HCT116 (cell line): ENCODE results near the gene FAM98C.

Experiments
- CEBPB ChIP-seq: IDR thresholded peaks from 2 replicates; pipeline ENCODE4 v1.6.1; 2012; ENCODE audit warnings: low read depth
- EZH2phosphoT487 ChIP-seq: fragments of 200-600 bp; IDR thresholded peaks from 2 replicates; pipeline ENCODE4 v1.6.1; 2018; ENCODE audit warnings: antibody characterized with exemption, borderline replicate concordance
- POLR2A ChIP-seq: IDR thresholded peaks from 2 replicates; pipeline ENCODE4 v1.7.0; 2011; ENCODE audit warnings: borderline replicate concordance; ENCODE audit not compliant: insufficient read depth, insufficient read length; ENCODE audit errors: extremely low read depth
- POLR2AphosphoS5 ChIP-seq: IDR thresholded peaks from 2 replicates; pipeline ENCODE4 v1.6.1; 2011; ENCODE audit warnings: mild to moderate bottlenecking, low read depth, low read length, moderate library complexity
- RAD21 ChIP-seq: IDR thresholded peaks from 2 replicates; pipeline ENCODE4 v1.6.1; 2012; ENCODE audit warnings: low read depth, mild to moderate bottlenecking
- REST ChIP-seq: IDR thresholded peaks from 2 replicates; pipeline ENCODE4 v1.6.1; 2012; ENCODE audit warnings: low read depth
- SIN3A ChIP-seq: IDR thresholded peaks from 2 replicates; pipeline ENCODE4 v1.6.1; 2012; ENCODE audit warnings: low read depth
- TF ChIP-seq, protein P1 (sequence below), 3 experiments: fragments of 200-600 bp in 1 of 3; sonication (generic) in 1 of 3; IDR thresholded peaks in 2 of 3; conservative IDR thresholded peaks in 1 of 3; 2 replicates each; pipeline ENCODE4 v1.5.1; 2012 to 2017; ENCODE audit warnings: low read depth in 2 of 3, low read length in 2 of 3, antibody characterized with exemption in 1 of 3, borderline replicate concordance in 1 of 3, control low read depth in 1 of 3, mild to moderate bottlenecking in 1 of 3, mixed read lengths in 1 of 3, mixed run types in 1 of 3, moderate library complexity in 1 of 3; ENCODE audit not compliant: insufficient read depth in 1 of 3

- TF ChIP-seq EZH2phosphoT487 (no peak), POLR2A (no peak), REST (no peak), POLR2AphosphoS5 (no peak), CEBPB (no peak), RAD21 (no peak), SIN3A (no peak)
- TF ChIP-seq, protein P1, sequence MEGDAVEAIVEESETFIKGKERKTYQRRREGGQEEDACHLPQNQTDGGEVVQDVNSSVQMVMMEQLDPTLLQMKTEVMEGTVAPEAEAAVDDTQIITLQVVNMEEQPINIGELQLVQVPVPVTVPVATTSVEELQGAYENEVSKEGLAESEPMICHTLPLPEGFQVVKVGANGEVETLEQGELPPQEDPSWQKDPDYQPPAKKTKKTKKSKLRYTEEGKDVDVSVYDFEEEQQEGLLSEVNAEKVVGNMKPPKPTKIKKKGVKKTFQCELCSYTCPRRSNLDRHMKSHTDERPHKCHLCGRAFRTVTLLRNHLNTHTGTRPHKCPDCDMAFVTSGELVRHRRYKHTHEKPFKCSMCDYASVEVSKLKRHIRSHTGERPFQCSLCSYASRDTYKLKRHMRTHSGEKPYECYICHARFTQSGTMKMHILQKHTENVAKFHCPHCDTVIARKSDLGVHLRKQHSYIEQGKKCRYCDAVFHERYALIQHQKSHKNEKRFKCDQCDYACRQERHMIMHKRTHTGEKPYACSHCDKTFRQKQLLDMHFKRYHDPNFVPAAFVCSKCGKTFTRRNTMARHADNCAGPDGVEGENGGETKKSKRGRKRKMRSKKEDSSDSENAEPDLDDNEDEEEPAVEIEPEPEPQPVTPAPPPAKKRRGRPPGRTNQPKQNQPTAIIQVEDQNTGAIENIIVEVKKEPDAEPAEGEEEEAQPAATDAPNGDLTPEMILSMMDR (IDR thresholded peaks at IDR 0.05 in 2 of 3, conservative IDR thresholded peaks at IDR 0.05 in 1 of 3; ENCODE audit: borderline replicate concordance in 1 of 3, insufficient read depth in 1 of 3, low read depth in 2 of 3, low read length in 2 of 3): no peak
Observed at GRCh38 chr19:38389101-38389925, 13.6 kb upstream of the FAM98C start.
